Right ventricle myocardium superior (tissue), 1 donor: Measurements from ENCODE around the gene CDC73. TPM values are rescaled to one million over a fixed set of nuclear protein-coding genes. Genes with fewer than 3 reads are reported as not detected.
"Not testable (repeated sequence)": the region's sequence is repeated elsewhere in the genome, so short reads cannot be mapped to it uniquely, and the experiment has no call there.

Experiments used
- ATAC-seq: fragments of 200-7000 bp; cut with Tn5 transposase; one replicate; pipeline ENCODE4 v1.9.1; 2020; ENCODE audit warnings: mild to moderate bottlenecking; ENCODE audit not compliant: poor library complexity
- DNase-seq: peaks from one replicate; pipeline ENCODE4 v3.0.0-alpha.2; 2020
- intact Hi-C: fragments of 100-400 bp; cut with DNase I; formaldehyde crosslinking; loops from one replicate; pipeline ENCODE4 v1.11.2; 2022
- total RNA-seq: library from RNA; stranded (reverse); fragmentation: NEBNext Ultra II Directional; extraction: Animal tissue kit (Norgen Biotek cat#: 25700); gene quantifications from one replicate; pipeline ENCODE4 v1.2.1, GENCODE V29; 2021
- donor health status: DM: no; HTN: yes; CAD: no; lungs with severe emphysema.

CDC73 gene
- total RNA-seq, 1 donor from 2014 or later: 52.9 TPM

DNA sequence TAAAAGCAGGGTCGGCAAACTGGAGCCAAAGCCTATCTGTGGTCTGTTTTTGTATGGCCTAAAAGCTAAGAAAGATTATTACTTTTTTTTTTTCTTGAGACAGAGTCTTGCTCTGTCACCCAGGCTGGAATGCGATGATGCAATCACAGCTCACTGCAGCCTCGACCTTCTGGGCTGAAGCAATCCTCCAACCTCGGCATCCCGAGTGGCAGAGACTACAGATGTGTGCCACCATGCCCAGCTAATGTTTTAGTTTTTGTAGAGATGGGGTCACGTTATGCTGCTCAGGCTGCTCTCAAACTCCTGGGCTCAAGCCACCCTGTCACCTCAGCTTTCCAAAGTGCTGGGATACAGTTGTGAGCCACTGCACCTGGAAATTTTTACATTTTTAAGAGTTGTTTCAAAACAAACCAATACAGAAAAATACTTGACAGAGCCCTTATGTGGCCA, 10.2 kb upstream of the CDC73 start:
- ATAC-seq (peak; percentile 77), DNase-seq (peak; percentile 74)
- intact Hi-C loops: no loop called here

GRCh38 chr1:193113258-193113991, 8.4 kb upstream of the CDC73 start:
- intact Hi-C loops: no loop called here
- ATAC-seq: no peak
- DNase-seq: no peak

GRCh38 chr1:193113992-193114332, 7.9 kb upstream of the CDC73 start:
- ATAC-seq: no peak

GRCh38 chr1:193114485-193115095, 7.2 kb upstream of the CDC73 start:
- intact Hi-C loops: no loop called here
- DNase-seq (no peak), ATAC-seq (no peak)

More at GRCh38 chr1:193113992-193114332, 7.9 kb upstream of the CDC73 start:
- no peak for DNase-seq
- intact Hi-C loops: no loop called here

DNA sequence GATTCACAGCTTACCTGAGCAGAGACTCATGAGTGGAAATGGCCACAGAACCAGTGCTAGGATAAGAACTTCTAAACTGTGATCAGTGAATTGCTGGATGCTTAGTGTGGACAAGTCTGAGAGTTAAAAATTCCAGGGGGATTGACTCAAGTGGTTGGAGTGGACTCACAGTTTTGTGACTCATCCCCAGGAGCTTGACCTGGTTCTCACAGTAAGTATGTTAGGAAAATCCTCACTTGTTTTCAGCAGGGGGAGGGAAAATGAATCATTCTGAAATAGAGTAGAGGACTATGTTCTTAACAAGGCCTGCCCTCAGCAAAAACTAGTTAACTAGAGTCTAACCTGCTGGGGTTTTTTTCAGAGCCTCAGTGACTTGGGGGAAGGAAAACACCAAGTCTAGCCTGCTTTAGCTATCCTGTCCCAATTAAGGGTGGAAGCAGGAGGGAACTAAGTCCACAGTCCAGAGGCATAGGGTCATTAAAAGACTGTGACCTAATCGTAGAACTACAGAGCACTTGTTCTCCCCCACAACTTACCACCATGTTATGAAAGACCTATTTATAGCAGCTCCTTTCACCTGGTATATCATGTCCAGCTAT, 6.1 kb upstream of the CDC73 start:
- intact Hi-C loops: no loop called here
- peak; percentile 61 for ATAC-seq
- DNase-seq: no peak

DNA sequence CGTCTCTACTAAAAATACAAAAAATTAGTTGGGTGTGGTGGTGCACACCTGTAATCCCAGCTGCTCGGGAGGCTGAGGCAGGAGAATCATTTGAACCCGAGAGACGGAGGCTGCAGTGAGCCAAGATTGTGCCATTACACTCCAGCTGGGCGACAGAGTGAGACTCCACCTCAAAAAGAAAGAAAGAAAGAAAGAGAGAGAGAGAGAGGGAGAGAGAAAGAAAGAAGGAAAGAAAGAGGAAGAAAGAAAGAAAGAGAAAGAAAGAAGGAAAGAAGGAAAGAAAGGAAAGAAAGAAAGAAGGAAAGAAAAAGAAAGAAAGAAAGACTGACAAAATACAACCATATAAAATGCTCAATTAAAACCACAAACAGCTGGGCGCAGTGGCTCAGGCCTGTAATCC, 4.7 kb upstream of the CDC73 start:
- DNase-seq, intact Hi-C loops, ATAC-seq: not testable (repeated sequence)

GRCh38 chr1:193118194-193118593, 3.6 kb upstream of the CDC73 start:
- DNase-seq (no peak), ATAC-seq (no peak)
- intact Hi-C loops: no loop called here

- DNase-seq: no peak
- intact Hi-C loops: no loop called here
- ATAC-seq: no peak
These were observed 2.8 kb upstream of the CDC73 start for GRCh38 chr1:193118803-193119730.

- intact Hi-C loops: loop anchor here (10.0 kb wide), 2 partner anchors 56 to 646 kb away; no protein-coding TSS in a partner anchor
- DNase-seq: no peak
These were observed 1.1 kb upstream of the CDC73 start for GRCh38 chr1:193120604-193121166.

GRCh38 chr1:193123751-193124150, 1.9 kb downstream of the CDC73 start:
- intact Hi-C loops: loop anchor here (10.0 kb wide), 2 partner anchors 59 to 649 kb away; no protein-coding TSS in a partner anchor
- no peak for ATAC-seq
- no peak for DNase-seq

More at GRCh38 chr1:193120604-193121166, 1.1 kb upstream of the CDC73 start:
- ATAC-seq: no peak

DNA sequence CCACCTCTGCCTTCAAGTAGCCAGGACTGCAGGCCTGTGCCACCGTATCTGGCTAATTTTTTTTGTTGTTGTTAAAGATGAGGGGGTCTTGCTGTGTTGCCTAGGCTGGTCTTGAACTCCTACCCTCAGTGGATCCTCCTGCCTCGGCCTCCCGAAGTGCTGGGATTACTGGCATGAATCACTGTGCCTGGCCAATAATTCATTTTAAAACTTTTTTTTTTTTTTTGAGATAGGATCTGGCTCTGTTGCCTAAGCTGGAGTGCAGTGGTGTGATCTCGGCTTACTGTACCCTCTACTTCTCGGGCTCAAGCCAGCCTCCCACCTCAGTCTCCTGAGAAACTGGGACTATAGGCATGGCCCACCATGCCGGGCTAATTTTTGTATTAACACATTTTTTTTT, 3.5 kb downstream of the CDC73 start:
- DNase-seq: no peak
- intact Hi-C loops: loop anchor here (10.0 kb wide), 2 partner anchors 61 to 651 kb away; no protein-coding TSS in a partner anchor
- ATAC-seq: no peak

DNA sequence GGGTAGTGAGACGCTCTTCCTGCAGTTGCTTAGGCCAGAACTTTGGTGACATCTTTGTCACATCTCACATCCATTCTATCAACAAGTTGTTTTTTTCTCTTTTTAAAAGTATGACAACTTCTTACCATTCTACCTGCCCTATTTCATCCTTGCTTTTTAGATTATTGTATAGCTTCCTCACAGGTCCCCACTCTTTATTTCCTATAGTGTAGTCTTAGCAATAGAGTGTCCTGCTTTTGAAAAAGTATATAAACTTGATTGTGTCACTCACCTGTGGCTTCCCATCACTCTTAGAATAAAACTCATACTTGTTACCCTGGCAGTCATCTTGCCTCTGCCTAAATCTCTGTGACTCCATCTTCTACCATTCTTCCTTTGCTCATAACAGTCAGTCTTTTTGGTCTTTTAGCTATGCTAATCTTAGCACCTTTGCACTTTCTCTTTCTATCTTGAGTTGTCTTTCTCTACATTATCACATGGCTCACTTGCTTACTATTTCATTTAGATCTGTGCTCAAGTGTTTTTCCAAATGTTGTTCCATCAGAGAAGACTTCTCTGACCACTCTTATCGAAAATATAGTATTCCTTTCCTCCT, 9.5 kb downstream of the CDC73 start:
- ATAC-seq (no peak), DNase-seq (no peak)
- intact Hi-C loops: no loop called here

DNA sequence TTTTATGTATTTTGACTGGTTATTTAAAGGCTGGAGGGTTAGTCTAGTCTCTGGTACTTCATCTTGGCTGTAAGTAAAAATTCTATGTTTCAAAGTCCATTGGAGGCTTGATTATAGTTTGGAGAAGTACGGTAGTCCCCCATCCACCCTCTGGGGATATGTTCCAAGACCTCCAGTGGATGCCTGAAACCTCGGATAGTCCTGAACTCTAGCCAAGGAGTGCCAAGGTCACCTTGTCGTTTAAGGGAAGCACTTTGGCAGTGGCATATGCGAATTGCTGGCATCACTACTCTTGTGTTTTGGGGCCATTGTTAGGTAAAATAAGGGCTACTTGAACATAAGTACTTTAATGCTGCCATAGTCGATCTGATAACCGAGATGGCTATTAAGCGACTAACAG, 18.4 kb downstream of the CDC73 start:
- peak; percentile 51 for ATAC-seq
- no peak for DNase-seq
- intact Hi-C loops: no loop called here

DNA sequence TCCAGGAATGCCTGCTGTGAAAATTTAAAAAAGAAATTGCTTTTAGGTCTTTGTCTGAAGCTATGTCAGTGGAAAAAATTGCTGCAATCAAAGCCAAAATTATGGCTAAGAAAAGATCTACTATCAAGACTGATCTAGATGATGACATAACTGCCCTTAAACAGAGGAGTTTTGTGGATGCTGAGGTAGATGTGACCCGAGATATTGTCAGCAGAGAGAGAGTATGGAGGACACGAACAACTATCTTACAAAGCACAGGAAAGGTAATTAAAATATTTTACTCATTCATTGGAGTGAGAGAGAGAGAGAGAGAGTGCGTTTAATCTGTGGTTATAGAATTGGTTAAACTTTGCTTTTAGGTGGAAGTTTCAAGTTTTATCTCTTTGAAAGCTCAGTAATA, 20.0 kb downstream of the CDC73 start:
- no peak for DNase-seq
- intact Hi-C loops: no loop called here
- ATAC-seq: no peak

DNA sequence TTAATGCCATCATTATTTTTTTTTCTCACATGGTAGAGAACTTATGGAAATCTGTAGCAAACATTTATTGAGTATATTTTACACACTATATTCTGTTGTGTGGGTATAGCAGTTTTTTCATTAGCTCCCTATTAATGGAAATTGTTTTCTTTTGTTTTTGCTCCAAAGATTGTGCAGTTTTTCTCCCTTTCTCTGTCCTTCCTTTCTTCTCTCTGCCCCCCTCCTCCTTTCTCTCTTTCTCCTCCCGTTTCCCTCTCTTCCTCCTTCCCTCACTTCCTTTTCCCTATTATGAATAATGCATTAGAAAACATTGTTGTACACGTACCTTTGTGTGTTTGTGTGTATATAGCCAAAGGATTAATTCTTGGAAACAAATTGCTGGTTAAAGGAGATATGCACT, 20.6 kb downstream of the CDC73 start:
- DNase-seq (no peak), ATAC-seq (no peak)
- intact Hi-C loops: no loop called here

DNA sequence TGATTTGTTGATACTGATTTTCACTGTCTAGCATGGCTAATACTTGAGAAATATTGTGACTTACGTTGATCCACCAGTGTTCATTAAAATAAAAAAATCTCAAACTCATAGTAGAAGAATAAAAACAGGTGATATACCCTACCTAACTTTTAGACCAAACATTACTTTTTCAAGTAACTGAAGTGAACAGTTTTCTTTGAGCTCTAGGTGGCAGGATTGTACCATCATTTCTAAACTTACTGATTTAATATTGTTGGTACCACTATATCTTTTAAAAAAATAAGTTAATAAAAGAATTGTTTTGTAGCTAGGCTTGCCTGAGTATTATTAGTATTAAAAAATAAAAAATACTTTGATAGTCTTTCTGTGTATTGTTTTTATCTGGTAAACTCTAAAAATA, 21.5 kb downstream of the CDC73 start:
- ATAC-seq (no peak), DNase-seq (no peak)
- intact Hi-C loops: no loop called here

- DNase-seq (no peak), ATAC-seq (no peak)
- intact Hi-C loops: no loop called here
These were observed 22.6 kb downstream of the CDC73 start for GRCh38 chr1:193144361-193144938.

DNA sequence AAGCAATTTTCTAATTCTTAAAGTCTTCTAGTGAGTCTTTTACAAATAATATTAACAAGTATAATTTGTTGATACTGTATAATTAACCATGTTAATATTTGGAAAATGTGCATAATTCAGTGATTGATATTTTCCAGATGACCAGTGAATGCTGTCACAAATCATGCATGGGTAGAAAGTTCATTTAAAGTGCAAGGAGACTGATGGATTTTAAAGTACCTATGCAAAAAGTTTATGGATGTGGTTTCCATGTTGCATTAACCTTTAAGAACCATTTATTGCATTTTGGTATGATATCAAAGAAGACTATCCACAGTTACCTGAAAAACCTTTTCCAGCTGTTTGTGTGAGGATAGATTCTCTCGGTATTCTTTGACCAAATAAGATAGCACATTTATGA, 23.2 kb downstream of the CDC73 start:
- ATAC-seq: no peak
- intact Hi-C loops: no loop called here
- no peak for DNase-seq
